ACC112 (cell line): ENCODE results near the gene CYP8B1.

Experiments
- H2AFZ ChIP-seq: fragments of 200-600 bp; sonication (generic); one replicate; pipeline ENCODE4 v1.6.0; 2017; ENCODE audit warnings: antibody characterized with exemption, low read length; ENCODE audit not compliant: unreplicated experiment
- H3K27ac ChIP-seq: fragments of 200-600 bp; sonication (generic); 2 replicates; pipeline ENCODE4 v1.5.1; 2014; ENCODE audit warnings: low read depth, mild to moderate bottlenecking, antibody characterized with exemption, low read length, moderate library complexity
- H3K27me3 ChIP-seq: fragments of 200-600 bp; sonication (generic); 2 replicates; pipeline ENCODE4 v1.6.1; 2014; ENCODE audit warnings: mild to moderate bottlenecking, antibody characterized with exemption, low read length, moderate library complexity, mixed read lengths; ENCODE audit not compliant: insufficient read depth
- H3K36me3 ChIP-seq: fragments of 200-600 bp; sonication (generic); 2 replicates; pipeline ENCODE4 v1.6.1; 2016; ENCODE audit warnings: mild to moderate bottlenecking, antibody characterized with exemption, low read length, moderate library complexity, mixed read lengths; ENCODE audit not compliant: insufficient read depth
- H3K4me1 ChIP-seq: fragments of 200-600 bp; sonication (generic); one replicate; pipeline ENCODE4 v1.6.1; 2016; ENCODE audit warnings: low read length, mixed read lengths; ENCODE audit not compliant: insufficient read depth, unreplicated experiment, control insufficient read depth
- H3K4me3 ChIP-seq: fragments of 200-600 bp; sonication (generic); 2 replicates; pipeline ENCODE4 v1.5.1; 2014; ENCODE audit warnings: mild to moderate bottlenecking, low read depth, low read length
- H3K79me2 ChIP-seq: fragments of 200-600 bp; sonication (generic); one replicate; pipeline ENCODE4 v1.6.0; 2016; ENCODE audit warnings: low read length; ENCODE audit not compliant: control insufficient read depth, unreplicated experiment, insufficient read depth

Gene CYP8B1

GRCh38 chr3:42839616-42840015 lies 36.1 kb downstream of the CYP8B1 start:
- no peaks in the 10 kb centered on the region for H3K4me1 ChIP-seq
- no peaks in the 10 kb centered on the region for H3K79me2 ChIP-seq
- H2AFZ ChIP-seq, result peak overlapping the region; percentile 67
- no peaks in the 10 kb centered on the region for H3K36me3 ChIP-seq
- no peaks in the 10 kb centered on the region for H3K27me3 ChIP-seq
- no peak overlapping the region for H3K27ac ChIP-seq
- peak overlapping the region; percentile 54 for H3K4me3 ChIP-seq

- Histone ChIP-seq H3K4me3 (no peak overlapping the region), H3K36me3 (no peaks in the 10 kb centered on the region), H3K79me2 (no peaks in the 10 kb centered on the region), H3K27ac (no peak overlapping the region), H2AFZ (no peak overlapping the region), H3K27me3 (no peaks in the 10 kb centered on the region), H3K4me1 (no peaks in the 10 kb centered on the region)
Measured at GRCh38 chr3:42838571-42838970, 37.1 kb downstream of the CYP8B1 start.

GRCh38 chr3:42836150-42837123 lies 39.2 kb downstream of the CYP8B1 start:
- H3K79me2 ChIP-seq, result no peaks in the 10 kb centered on the region
- H2AFZ ChIP-seq, result no peak overlapping the region
- no peaks in the 10 kb centered on the region for H3K36me3 ChIP-seq
- H3K27me3 ChIP-seq, result no peaks in the 10 kb centered on the region
- no peak overlapping the region for H3K4me3 ChIP-seq
- no peaks in the 10 kb centered on the region for H3K4me1 ChIP-seq
- no peak overlapping the region for H3K27ac ChIP-seq

- H3K27ac ChIP-seq, result no peak overlapping the region
- no peaks in the 10 kb centered on the region for H3K79me2 ChIP-seq
- no peaks in the 10 kb centered on the region for H3K27me3 ChIP-seq
- no peaks in the 10 kb centered on the region for H3K36me3 ChIP-seq
- peak overlapping the region; percentile 0 for H2AFZ ChIP-seq
- no peak overlapping the region for H3K4me3 ChIP-seq
- no peaks in the 10 kb centered on the region for H3K4me1 ChIP-seq
Measured at GRCh38 chr3:42831321-42831713, 44.4 kb downstream of the CYP8B1 start.

GRCh38 chr3:42830437-42831320 lies 45.0 kb downstream of the CYP8B1 start:
- H3K27me3 ChIP-seq, result no peaks in the 10 kb centered on the region
- H2AFZ ChIP-seq, result peak overlapping the region; percentile 0
- no peak overlapping the region for H3K4me3 ChIP-seq
- no peaks in the 10 kb centered on the region for H3K79me2 ChIP-seq
- H3K27ac ChIP-seq, result no peak overlapping the region
- H3K4me1 ChIP-seq, result no peaks in the 10 kb centered on the region
- no peaks in the 10 kb centered on the region for H3K36me3 ChIP-seq

- Histone ChIP-seq H2AFZ (no peak overlapping the region), H3K27me3 (no peaks in the 10 kb centered on the region), H3K4me3 (no peak overlapping the region), H3K27ac (no peak overlapping the region), H3K79me2 (no peaks in the 10 kb centered on the region), H3K36me3 (no peaks in the 10 kb centered on the region), H3K4me1 (no peaks in the 10 kb centered on the region)
Measured at GRCh38 chr3:42829628-42830436, 45.8 kb downstream of the CYP8B1 start.

- Histone ChIP-seq H3K4me3 (no peak overlapping the region), H2AFZ (no peak overlapping the region), H3K79me2 (no peaks in the 10 kb centered on the region), H3K27me3 (no peaks in the 10 kb centered on the region), H3K27ac (no peak overlapping the region), H3K36me3 (no peaks in the 10 kb centered on the region), H3K4me1 (no peaks in the 10 kb centered on the region)
Measured at GRCh38 chr3:42829083-42829627, 46.5 kb downstream of the CYP8B1 start.

- Histone ChIP-seq H3K27ac (no peak overlapping the region), H3K4me1 (peaks cover 8% of the 10 kb centered on the region), H3K27me3 (no peaks in the 10 kb centered on the region), H2AFZ (no peak overlapping the region), H3K36me3 (no peaks in the 10 kb centered on the region), H3K4me3 (no peak overlapping the region), H3K79me2 (no peaks in the 10 kb centered on the region)
Measured at GRCh38 chr3:42827654-42828053, 48.0 kb downstream of the CYP8B1 start.

- Histone ChIP-seq H3K27me3 (no peaks in the 10 kb centered on the region), H3K4me1 (peaks cover 8% of the 10 kb centered on the region), H3K79me2 (no peaks in the 10 kb centered on the region), H3K27ac (no peak overlapping the region), H3K4me3 (no peak overlapping the region), H3K36me3 (no peaks in the 10 kb centered on the region), H2AFZ (no peak overlapping the region)
Measured at GRCh38 chr3:42827023-42827422, 48.7 kb downstream of the CYP8B1 start.

GRCh38 chr3:42826141-42826540 lies 49.5 kb downstream of the CYP8B1 start:
- no peaks in the 10 kb centered on the region for H3K36me3 ChIP-seq
- no peaks in the 10 kb centered on the region for H3K79me2 ChIP-seq
- no peak overlapping the region for H3K4me3 ChIP-seq
- peaks cover 10% of the 10 kb centered on the region for H3K4me1 ChIP-seq
- H3K27me3 ChIP-seq, result no peaks in the 10 kb centered on the region
- no peak overlapping the region for H3K27ac ChIP-seq
- no peak overlapping the region for H2AFZ ChIP-seq
